ENCODE results near the gene HCCS. TPM values are rescaled to one million over a fixed set of nuclear protein-coding genes. Genes with fewer than 3 reads are reported as not detected.

HCCS gene
- total RNA-seq, 1 experiment from 2014 or later, result 38.1 TPM

Other genes starting within 250 kb of the HCCS start
- not detected in 2 replicates for gene AMELX, start 182.1 kb downstream of the HCCS start, total RNA-seq (2014; rRNA removed; shearing (Covaris generic))

Measured in H4 (cell line).